Measurements from ENCODE around the gene PLXND1.

- TF ChIP-seq POLR2AphosphoS5 (IDR thresholded peaks at IDR 0.05) (no peak), CTCF (IDR thresholded peaks at IDR 0.05) (no peak), POLR2A (IDR thresholded peaks at IDR 0.05) (no peak)
Measured at GRCh38 chr3:129603561-129603942, 2.9 kb downstream of the PLXND1 start.
